Endothelial cell of umbilical vein (primary cell): ENCODE data around the gene CMSS1. TPM values are rescaled to one million over a fixed set of nuclear protein-coding genes. Genes with fewer than 3 reads are reported as not detected.

Experiments used
- BruUV-seq: library from RNA; stranded (reverse); fragments of 400-500 nt; replicated peaks from 2 replicates; lab custom pipeline; 2021; lab: Mats Ljungman, UMichigan
- CTCF ChIA-PET: fragments of 300-600, 350-600 bp; sonication (Branson Sonifier 250); formaldehyde crosslinking; loops from one replicate; lab custom pipeline; 2021; ENCODE audit warnings: antibody characterized with exemption, inconsistent platforms; lab: Charles Lee
- POLR2A ChIA-PET: fragments of 300-600, 350-600 bp; sonication (Branson Sonifier 250); formaldehyde crosslinking; loops from one replicate; lab custom pipeline; 2021; ENCODE audit warnings: antibody characterized with exemption, inconsistent platforms; lab: Charles Lee
- DNase-seq: peaks from one replicate; pipeline ENCODE4 v3.0.0-alpha.2; 2011; ENCODE audit warnings: low read depth, low spot score
- FAIRE-seq: peaks from 2 replicates; lab custom pipeline; 2011; peaks lifted over from hg19 to GRCh38; lab: Jason Lieb, UNC
- H2AFZ ChIP-seq: 2 replicates; pipeline ENCODE4 v1.6.0; 2012; ENCODE audit warnings: low read depth, low read length, control low read depth, inconsistent platforms
- H3K27ac ChIP-seq: 2 replicates; pipeline ENCODE4 v1.5.1; 2011; ENCODE audit warnings: low read depth, mild to moderate bottlenecking, control low read depth, low read length, moderate library complexity; ENCODE audit not compliant: insufficient read depth
- H3K27me3 ChIP-seq, 2 experiments: 2 replicates each; pipeline versions ENCODE4 v1.6.0 to v1.6.1; 2011; ENCODE audit warnings: low read length in 2 of 2, mixed read lengths in 1 of 2; ENCODE audit not compliant: control insufficient read depth in 2 of 2, insufficient read depth in 2 of 2
- H3K36me3 ChIP-seq, 2 experiments: 2 replicates in 1 of 2; 3 replicates in 1 of 2; pipeline ENCODE4 v1.5.1; 2011; ENCODE audit warnings: low read length in 2 of 2, mild to moderate bottlenecking in 1 of 2, moderate library complexity in 1 of 2; ENCODE audit not compliant: control insufficient read depth in 2 of 2, insufficient read depth in 2 of 2; ENCODE audit errors: extremely low read depth in 1 of 2
- H3K4me1 ChIP-seq: 3 replicates; pipeline ENCODE4 v1.5.1; 2011; ENCODE audit warnings: mild to moderate bottlenecking, low read length; ENCODE audit not compliant: control insufficient read depth, insufficient read depth; ENCODE audit errors: extremely low read depth
- H3K4me2 ChIP-seq: 2 replicates; pipeline ENCODE4 v1.6.1; 2011; ENCODE audit warnings: low read length, control low read depth, mixed read lengths; ENCODE audit not compliant: insufficient read depth
- H3K4me3 ChIP-seq, 3 experiments: fragments of 200-600 bp in 1 of 3; sonication (generic), shearing (Covaris generic) in 1 of 3; replicated peaks in 1 of 3; 2 replicates each; pipeline ENCODE4 v1.5.1; 2011 to 2016; ENCODE audit warnings: control low read depth in 3 of 3, low read length in 3 of 3, mild to moderate bottlenecking in 2 of 3, inconsistent platforms in 1 of 3, low read depth in 1 of 3, moderate library complexity in 1 of 3; ENCODE audit not compliant: insufficient read depth in 1 of 3
- H3K79me2 ChIP-seq: 2 replicates; pipeline ENCODE4 v1.6.0; 2012; ENCODE audit warnings: low read length, inconsistent platforms; ENCODE audit not compliant: control insufficient read depth, insufficient read depth
- H3K9ac ChIP-seq: replicated peaks from 2 replicates; pipeline ENCODE3; 2011; ENCODE audit warnings: low read length, control low read depth; ENCODE audit not compliant: insufficient read depth; ENCODE audit errors: extremely low read depth
- H3K9me1 ChIP-seq: replicated peaks from 3 replicates; pipeline ENCODE4 v1.6.0; 2011; ENCODE audit warnings: mild to moderate bottlenecking, low read length; ENCODE audit not compliant: control insufficient read depth, insufficient read depth; ENCODE audit errors: extremely low read depth
- H3K9me3 ChIP-seq: replicated peaks from 2 replicates; pipeline ENCODE4 v1.5.1; 2012; ENCODE audit warnings: low read length, inconsistent platforms; ENCODE audit not compliant: control insufficient read depth, insufficient read depth
- H4K20me1 ChIP-seq: replicated peaks from 2 replicates; pipeline ENCODE3; 2011; ENCODE audit warnings: mild to moderate bottlenecking, low read length; ENCODE audit not compliant: control insufficient read depth, insufficient read depth; ENCODE audit errors: extremely low read depth
- EZH2 ChIP-seq: IDR thresholded peaks from 2 replicates; pipeline ENCODE4 v1.6.1; 2012; ENCODE audit warnings: borderline replicate concordance, low read depth, mild to moderate bottlenecking, moderate library complexity, low read length, inconsistent platforms; ENCODE audit not compliant: severe bottlenecking
- FOS ChIP-seq: IDR thresholded peaks from 2 replicates; pipeline ENCODE4 v1.6.1; 2011; ENCODE audit warnings: mild to moderate bottlenecking, low read length, moderate library complexity, borderline replicate concordance; ENCODE audit not compliant: insufficient read depth
- GATA2 ChIP-seq: IDR thresholded peaks from 2 replicates; pipeline ENCODE4 v1.7.0; 2011; ENCODE audit warnings: low read depth, mild to moderate bottlenecking, moderate library complexity, mixed read lengths, low read length; ENCODE audit not compliant: insufficient read length, insufficient read depth
- JUN ChIP-seq: IDR thresholded peaks from 2 replicates; pipeline ENCODE4 v1.6.1; 2011; ENCODE audit warnings: borderline replicate concordance, low read depth; ENCODE audit not compliant: insufficient read length, insufficient read depth
- POLR2A ChIP-seq: IDR thresholded peaks from 2 replicates; pipeline ENCODE4 v1.6.1; 2012; ENCODE audit warnings: low read depth, mild to moderate bottlenecking, control low read depth, low read length
- POLR2AphosphoS5 ChIP-seq: IDR thresholded peaks from 2 replicates; pipeline ENCODE4 v1.6.1; 2012; ENCODE audit warnings: low read depth, mild to moderate bottlenecking, control low read depth, low read length, moderate library complexity; ENCODE audit not compliant: insufficient read depth
- dilution Hi-C: fragments of 300-500 bp; cut with MboI; formaldehyde crosslinking; loops from one replicate; pipeline ENCODE4 v1.15.0; 2019; ENCODE audit warnings: low sequenced_read_pairs; ENCODE audit not compliant: extremely low pct_ligation_motif_present
- intact Hi-C: fragments of 100-400 bp; cut with micrococcal nuclease; formaldehyde crosslinking; loops from one replicate; pipeline ENCODE4 v1.10.0; 2022
- polyA plus RNA-seq, 4 experiments: library from polyadenylated mRNA; depleted of rRNA in 3 of 4; stranded (reverse) in 3 of 4; unstranded in 1 of 4; fragments of >200 nt; gene quantifications; 2 replicates each; pipeline versions ENCODE4 v1.2.1 to v1.2.3, GENCODE V29; 2011 to 2012; ENCODE audit warnings: missing spikeins in 1 of 4
- total RNA-seq: library from RNA; stranded (reverse); gene quantifications from 2 replicates; pipeline ENCODE4 v1.2.3, GENCODE V29; 2021
- TF ChIP-seq, protein P1 (sequence below): IDR thresholded peaks from 2 replicates; pipeline ENCODE4 v1.6.1; 2011; ENCODE audit not compliant: insufficient read depth, insufficient read length
- TF ChIP-seq, protein P2 (sequence below), 2 donors: IDR thresholded peaks; 1 replicate in 1 of 2; 2 replicates in 1 of 2; pipeline ENCODE4 v1.5.1; 2011; ENCODE audit warnings: low read length in 2 of 2, mild to moderate bottlenecking in 2 of 2, moderate library complexity in 2 of 2, control low read depth in 1 of 2, inconsistent platforms in 1 of 2, low read depth in 1 of 2; ENCODE audit not compliant: insufficient read depth in 1 of 2; ENCODE audit errors: extremely low read depth in 1 of 2

Gene CMSS1
- total and polyA plus RNA-seq, 2 donors (not counting 3 experiments of a cell fraction or from before 2014, with no cell fraction given) = 9.7 to 60.6 TPM

DNA sequence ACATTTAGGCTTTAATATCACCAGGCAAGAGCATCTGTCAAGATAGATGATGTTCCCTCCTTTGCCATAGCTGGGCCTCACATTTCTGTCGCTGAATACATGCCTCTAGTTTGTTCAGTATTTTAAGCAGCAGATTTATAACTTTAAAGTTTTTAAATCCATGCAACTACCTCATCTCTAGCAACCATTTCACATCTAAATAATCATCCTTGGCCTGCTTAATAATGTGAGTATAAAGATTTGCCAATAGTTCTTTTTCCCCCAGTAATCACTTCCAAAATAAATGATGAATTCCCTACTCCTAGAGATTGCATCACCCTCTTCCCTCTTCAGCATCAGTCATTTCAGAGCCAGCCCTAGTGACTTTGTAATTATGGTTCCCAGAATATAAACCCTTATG lies 332.8 kb downstream of the CMSS1 start:
- no peak overlapping the region for H3K4me3 ChIP-seq
- no peaks in the 10 kb centered on the region for H3K4me1 ChIP-seq
- CTCF ChIA-PET = interaction anchor here (1.6 kb wide), 1 partner anchor 307 kb away, joined by 5 read pairs; no protein-coding TSS in a partner anchor
- no peak overlapping the region for H2AFZ ChIP-seq
- H3K27me3 ChIP-seq = no peaks in the 10 kb centered on the region
- POLR2A ChIA-PET = no interaction called here
- no peak overlapping the region for H3K9ac ChIP-seq
- no peaks in the 10 kb centered on the region for H3K9me1 ChIP-seq
- intact Hi-C loops (no loop called here), dilution Hi-C loops (no loop called here)
- H3K9me3 ChIP-seq = peaks cover 4% of the 10 kb centered on the region
- H3K27ac ChIP-seq = no peak overlapping the region
- no peaks in the 10 kb centered on the region for H3K79me2 ChIP-seq
- no TSS peak for BruUV-seq
- no peak for DNase-seq
- no peak for FAIRE-seq
- H3K4me2 ChIP-seq = no peak overlapping the region
- H4K20me1 ChIP-seq = no peaks in the 10 kb centered on the region
- TF ChIP-seq GATA2 = no peak
- TF ChIP-seq POLR2AphosphoS5 = no peak
- TF ChIP-seq, protein P1, sequence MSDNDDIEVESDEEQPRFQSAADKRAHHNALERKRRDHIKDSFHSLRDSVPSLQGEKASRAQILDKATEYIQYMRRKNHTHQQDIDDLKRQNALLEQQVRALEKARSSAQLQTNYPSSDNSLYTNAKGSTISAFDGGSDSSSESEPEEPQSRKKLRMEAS = no peak
- TF ChIP-seq FOS = no peak
- TF ChIP-seq POLR2A = no peak
- no peak for TF ChIP-seq JUN
- no peak for TF ChIP-seq EZH2
- TF ChIP-seq, protein P2, sequence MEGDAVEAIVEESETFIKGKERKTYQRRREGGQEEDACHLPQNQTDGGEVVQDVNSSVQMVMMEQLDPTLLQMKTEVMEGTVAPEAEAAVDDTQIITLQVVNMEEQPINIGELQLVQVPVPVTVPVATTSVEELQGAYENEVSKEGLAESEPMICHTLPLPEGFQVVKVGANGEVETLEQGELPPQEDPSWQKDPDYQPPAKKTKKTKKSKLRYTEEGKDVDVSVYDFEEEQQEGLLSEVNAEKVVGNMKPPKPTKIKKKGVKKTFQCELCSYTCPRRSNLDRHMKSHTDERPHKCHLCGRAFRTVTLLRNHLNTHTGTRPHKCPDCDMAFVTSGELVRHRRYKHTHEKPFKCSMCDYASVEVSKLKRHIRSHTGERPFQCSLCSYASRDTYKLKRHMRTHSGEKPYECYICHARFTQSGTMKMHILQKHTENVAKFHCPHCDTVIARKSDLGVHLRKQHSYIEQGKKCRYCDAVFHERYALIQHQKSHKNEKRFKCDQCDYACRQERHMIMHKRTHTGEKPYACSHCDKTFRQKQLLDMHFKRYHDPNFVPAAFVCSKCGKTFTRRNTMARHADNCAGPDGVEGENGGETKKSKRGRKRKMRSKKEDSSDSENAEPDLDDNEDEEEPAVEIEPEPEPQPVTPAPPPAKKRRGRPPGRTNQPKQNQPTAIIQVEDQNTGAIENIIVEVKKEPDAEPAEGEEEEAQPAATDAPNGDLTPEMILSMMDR (IDR thresholded peaks at IDR 0.05; ENCODE audit: extremely low read depth in 1 of 2, insufficient read depth in 1 of 2, low read depth in 1 of 2, low read length in 2 of 2) = no peak
- H3K36me3 ChIP-seq = no peaks in the 10 kb centered on the region
